NCI-H82 (cell line): ENCODE results near the gene NFU1.
"Not testable (repeated sequence)": the region's sequence is repeated elsewhere in the genome, so short reads cannot be mapped to it uniquely, and the experiment has no call there.

Source experiments
- DNase-seq: peaks from one replicate; lab custom pipeline; 2025; lab: John Stamatoyannopoulos, UW

The NFU1 gene

DNA sequence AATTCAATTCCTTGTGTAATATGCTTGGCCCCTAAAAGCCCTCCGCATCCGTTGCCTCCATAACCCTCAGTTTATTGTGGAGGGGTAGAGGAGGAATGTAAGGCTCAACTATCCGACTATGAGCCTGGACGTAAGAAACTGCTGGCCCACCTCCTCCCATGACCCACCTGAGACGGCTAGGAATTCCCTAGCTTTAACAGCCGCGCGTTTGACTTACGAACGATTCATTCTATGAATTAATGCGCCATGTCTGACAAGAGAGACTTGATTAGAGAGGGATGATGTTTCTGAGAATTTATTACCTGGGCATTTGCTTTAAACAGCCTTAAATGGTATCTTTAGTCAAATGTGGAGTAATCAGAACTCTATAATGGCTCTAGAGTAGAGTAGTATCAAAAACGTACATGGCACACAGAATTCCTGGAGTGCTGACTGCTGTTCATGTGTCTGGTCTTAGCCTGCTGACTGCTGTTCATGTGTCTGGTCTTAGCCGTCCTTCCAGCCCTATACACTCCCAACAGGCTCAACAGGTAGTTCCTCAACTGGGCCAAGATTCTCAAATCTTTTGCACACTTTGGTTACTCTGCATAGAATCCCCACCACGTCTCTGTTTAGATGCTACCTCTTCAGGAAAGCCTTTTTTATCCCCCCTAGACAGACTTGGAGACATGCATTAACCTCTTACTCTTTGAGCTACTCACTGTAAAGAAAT, 49.3 kb downstream of the NFU1 start:
- peak; percentile 42 for DNase-seq

DNA sequence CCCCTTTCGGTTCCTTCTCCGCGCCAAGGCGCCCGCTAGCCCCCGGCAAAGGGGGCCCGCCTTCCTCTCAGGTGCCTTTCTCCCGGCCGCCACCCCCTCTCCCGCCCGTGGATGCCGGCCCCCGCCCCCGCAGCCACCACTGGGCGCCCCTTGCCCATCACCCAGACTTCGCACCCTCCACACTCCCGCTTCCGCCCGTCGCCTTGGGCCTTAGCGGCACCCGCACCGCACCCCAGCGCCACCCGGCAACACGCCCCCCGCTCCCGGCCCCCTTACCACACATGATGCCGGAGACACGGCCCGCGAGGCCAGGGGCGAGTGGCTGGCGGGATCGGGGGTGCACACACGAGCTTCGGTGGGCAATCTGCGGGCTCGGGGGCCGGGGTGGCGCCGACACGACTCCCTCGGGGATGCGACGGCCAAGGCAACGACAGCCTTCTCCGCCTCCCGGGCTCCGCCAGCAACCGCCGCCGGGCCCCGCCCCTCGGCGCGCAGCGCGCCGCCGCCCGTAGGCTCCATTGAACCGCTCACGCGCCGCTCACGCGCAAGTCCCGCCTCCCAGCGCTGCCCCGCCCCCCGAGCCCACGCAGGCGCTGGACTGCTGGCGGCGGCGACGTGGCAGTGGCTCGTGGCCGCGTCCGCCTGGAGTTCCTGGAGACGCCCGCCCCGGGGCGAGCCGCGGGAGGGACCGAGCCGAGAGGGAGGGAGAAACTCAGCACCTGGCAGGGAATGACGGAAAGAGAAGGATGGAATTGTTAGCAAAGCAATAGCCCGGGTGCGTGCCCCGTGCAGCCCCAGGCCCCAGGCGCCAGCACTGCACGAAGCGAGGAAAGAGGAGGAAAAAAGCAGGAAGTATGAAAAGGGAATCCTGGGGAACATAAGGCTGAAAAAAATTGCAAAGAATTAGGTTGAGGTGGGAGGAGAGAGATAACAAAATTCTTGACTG, 50.2 kb downstream of the NFU1 start, which contains the start of gene GFPT1:
Gene GFPT1 (minus strand): TSS at position 439 of the 946 bp plus-strand sequence. CDS start 156 bp downstream, at position 283.
- peak; percentile 93 for DNase-seq

DNA sequence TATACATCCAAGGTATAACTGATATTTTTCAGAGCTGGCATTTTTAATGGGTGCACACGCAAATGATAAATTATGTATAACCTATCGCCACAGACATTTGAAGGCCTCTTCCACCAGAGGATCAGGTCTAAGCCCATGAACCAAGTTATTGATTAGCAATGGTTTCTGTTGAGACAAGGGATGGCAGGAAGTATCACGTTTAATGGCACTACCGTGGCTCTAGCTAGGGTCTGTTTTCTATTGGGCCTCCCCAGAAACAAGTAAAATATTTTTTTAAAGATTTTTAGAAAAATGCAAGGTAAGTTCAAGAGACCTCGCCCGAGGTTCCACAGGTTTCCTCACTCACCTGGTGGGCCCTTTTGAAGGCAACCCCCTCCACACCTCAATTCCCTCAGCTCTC, 50.9 kb downstream of the NFU1 start:
- DNase-seq = peak; percentile 32

DNA sequence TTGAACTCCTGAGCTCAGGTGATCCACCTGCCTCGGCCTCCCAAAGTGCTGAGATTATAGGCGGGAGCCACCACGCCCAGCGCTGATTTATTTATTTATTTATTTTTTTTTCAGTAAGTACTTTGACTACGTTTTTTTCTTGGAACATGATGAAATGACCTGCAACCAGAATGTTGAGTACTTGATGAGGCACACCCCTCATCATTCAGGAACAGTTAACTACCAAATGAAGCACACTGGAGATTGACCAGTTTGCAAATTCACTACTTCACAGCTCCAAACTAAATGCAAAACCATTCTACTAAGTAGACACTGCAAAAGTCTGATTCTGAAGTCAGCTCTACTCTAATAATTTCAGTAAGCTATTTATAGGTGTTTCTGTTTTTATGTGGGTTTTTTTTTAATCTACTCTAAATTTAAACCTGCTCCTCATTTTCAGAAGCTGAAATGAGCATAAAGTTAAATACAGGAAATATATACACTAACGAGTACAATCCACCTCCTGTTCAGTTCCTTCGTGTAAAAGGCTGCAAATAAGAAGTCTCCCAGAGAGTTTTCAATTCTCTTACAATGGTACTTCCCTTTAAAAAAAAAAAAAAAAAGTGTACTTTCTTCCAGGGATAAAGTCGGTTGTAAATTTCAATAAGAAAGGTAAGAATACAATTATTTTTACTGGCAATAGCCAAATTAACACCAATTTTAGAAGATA, 51.6 kb downstream of the NFU1 start:
- no peak for DNase-seq

DNA sequence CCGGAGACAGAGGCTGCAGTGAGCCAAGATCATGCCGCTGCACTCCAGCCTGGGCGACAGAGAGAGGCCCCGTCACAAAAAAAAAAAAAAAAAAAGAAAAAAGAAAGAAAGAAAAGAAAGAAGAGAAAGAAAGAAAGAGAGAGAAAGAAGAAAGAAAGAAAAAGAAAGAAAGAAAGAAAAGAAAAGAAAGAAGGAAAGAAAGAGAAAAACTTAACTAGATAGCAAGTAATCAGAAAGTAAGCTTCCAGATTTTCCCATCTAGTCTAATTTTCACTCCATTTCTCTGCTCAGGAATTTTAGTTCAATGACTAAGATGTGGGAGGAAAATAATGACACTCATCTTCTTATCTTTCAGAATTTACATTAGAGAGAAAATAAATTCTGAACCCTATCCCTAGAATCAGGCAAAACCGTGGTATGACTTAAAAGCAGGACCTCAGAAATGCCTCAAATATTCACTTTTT, 52.6 kb downstream of the NFU1 start:
- no peak for DNase-seq

DNA sequence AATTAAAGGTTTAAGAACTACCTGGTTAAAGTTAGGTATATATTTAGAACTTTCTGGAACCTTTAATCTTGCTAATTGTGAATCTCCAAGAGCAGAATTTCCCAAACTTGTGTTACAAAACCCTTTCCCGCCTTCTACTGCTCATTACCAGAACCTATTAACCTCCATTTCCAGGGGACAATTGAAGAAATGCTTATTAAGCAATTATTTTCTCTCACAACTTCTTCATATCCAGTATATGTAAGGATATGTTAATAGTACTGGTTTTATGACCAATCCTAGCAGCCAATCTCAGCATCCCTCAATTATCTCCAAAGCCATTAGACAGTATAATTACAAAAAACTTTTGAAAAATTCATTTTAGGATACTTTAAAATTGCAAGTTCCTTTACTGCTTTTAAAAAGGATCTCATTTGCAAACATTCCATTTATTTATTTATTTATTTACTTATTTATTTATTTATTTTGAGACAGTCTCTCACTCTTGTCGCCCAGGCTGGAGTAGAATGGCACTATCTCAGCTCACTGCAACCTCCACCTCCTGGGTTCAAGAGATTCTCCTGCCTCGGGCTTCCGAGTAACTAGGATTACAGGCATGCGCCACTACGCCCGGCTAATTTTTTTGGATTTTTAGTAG, 53.9 kb downstream of the NFU1 start:
- DNase-seq = no peak

DNA sequence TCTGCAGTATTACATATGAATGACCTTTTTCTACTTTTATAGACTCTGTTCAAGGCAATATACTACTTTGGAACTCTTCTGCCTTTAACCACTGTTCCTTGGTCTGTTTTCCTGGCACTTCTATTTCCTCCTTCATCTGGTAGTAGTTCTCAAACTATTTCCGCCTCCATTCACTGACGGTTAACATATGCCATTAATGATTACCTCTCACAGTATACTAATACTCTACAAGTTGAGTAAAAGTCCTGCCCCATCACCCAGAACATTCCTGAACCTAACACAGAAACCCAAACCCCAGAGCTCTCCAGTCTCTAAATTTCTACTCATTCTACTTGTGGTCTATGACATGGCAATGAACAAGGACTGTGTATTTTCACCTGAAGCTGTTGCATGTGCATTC, 54.7 kb downstream of the NFU1 start:
- no peak for DNase-seq

DNA sequence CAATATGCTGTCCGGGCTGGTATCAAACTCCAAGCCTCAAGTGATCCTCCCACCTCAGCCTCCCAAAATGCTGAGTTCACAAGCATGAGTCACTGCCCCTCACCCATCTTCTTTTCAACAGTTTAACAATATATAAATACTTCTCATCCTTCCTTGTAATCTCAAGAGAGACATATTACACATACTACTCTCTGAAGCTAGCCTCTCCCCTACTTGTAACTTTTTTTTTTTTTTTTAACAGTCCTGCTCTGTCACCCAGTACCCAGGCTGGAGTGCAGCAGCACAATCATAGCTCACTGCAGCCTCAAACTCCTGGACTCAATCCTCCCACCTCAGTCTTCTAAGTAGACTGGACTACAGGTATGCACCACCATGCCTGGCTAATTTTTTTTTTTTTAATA, 55.9 kb downstream of the NFU1 start:
- DNase-seq = no peak

DNA sequence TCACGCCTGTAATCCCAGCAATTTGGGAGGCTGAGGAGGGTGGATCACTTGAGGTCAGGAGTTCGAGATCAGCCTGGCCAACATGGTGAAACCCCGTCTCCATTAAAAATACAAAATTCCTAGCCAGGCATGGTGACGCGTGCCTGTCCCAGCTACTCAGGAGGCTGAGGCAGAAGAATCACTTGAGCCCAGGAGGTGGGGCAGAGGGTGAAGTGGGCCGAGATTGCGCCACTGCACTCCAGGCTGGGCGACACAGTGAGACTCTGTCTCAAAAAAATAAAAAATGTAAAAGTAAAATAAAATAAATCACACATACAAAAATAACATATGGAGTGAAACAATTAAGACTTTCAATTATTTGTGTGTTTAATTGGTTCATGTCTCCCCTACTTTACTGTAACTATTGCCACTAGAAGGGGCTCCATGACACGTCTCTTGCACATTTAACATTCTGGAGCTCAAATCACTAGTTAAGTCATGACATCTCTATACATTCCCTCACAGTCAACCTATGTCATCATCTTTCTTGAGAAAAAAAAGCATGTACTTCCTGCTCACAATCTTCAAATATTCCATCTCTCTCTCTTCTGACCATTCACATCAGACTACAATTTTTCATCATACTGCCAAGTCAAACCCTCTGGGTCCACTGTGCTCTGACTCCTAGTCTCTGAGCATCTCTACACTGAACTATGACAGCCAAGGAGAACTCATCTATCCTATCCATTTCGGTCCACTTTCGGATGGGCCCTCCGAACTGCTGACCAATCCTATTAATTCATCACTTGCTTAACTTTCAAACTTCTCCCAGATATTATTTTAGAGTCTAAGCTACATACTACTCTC, 56.9 kb downstream of the NFU1 start:
- DNase-seq = no peak

DNA sequence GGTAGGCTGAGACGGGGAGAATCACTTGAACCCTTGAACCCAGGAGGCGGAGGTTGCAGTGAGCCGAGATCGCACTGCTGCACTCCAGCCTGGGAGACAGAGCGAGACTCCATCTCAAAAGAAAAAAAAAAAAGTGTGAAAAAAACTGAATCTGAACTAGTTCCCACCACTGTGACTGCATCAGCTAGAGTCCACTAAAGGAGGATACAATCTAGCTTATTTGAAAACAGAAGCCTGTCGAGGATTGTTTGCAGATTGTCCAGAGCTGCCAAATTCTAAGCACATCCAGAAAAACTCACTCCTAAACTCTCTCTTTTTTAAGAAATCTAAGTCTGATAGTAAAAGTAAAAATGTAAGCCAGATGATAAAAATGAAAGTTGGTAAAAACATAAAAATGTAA, 60.8 kb downstream of the NFU1 start:
- no peak for DNase-seq

DNA sequence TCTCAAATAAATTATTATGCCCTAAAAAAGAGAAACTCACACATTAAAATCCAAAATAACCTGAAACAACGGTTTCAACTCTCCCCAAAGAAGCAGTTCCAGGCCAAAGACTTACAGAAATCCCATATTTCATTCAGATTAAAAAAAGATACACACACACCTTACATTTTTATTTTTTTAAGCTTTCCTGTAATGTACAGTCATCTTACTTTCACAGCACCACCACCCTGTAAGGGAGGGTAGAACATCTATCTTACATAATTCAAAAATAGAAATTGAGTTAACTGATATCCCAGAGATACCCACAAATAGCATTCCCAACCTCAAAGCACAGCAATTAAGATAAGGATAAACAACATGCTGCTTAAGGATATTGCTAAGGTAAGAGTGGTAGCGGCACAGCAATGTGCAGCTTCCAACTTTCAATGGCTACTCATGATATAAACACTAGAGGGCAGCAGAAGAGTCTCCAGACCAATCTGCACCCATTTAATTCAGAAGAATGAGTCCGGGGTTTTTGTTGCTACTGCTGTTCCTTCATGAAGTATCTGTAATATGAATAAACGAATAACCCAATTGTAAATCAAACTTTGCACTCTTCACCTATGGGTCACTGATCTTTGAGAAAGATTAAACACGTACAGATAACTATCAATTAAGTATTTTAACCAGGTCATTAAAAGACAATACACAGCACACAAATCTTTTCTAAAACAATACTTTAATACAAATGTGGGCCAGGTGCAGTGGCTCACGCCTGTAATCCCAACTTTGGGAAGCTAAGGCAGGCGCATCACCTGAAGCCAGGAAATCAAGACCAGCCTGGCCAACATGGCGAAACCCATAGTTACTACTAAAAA, 61.5 kb downstream of the NFU1 start:
- DNase-seq = peak; percentile 79

DNA sequence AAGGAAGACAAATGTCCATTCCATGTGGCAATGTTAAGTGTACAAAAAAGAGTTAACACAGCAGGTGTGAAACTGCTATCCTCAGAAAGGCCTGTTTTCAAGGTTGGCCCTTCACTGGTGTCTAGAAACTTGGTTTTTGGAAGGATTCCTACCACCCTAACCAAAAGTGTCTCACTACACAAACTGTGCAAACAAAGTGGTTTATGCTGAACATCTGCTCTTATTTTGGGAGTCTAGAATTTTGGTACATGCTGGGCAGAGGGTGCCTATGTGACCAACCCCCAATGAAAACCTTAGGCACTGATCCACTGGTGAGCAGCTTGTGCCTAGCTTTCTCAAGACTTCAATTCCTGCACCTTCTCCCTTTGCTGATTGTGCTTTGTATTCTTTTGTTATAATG, 64.5 kb downstream of the NFU1 start:
- no peak for DNase-seq

DNA sequence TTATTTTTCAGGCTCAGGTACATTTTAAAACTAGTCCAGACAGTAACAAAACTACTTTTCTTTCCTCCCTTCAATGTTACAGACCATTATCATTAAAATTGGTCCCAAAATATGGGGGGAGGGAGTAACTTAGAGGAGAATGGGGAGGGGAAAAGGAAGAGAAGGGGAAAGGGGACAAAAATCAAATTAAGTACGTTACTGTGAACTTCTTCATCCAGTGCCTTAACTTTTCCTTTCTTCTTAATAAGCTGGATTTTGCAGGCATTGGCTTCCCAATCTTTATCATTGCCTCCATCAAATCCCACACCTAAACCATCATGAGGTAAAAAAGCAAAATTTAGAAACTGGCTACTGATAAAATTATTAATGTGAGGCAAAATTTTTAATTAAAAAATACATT, 67.4 kb downstream of the NFU1 start:
- no peak for DNase-seq

DNA sequence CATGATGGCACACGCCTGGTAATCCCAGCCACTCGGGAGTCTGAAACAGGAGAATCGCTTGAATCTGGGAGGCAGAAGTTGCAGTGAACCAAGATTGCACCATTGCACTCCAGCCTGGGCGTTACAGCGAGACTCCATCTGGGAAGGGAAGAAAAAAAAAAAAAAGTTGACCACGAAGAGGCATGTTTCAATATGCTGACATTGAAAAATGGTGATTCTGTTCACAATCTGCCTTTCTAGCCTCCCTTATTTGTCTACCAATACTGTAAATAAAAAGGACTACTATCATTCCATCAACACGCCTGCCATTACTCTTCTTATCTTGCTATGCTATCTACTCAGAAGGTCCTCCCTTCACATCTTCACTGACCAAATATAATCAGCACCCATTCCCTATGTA, 68.6 kb downstream of the NFU1 start:
- no peak for DNase-seq

DNA sequence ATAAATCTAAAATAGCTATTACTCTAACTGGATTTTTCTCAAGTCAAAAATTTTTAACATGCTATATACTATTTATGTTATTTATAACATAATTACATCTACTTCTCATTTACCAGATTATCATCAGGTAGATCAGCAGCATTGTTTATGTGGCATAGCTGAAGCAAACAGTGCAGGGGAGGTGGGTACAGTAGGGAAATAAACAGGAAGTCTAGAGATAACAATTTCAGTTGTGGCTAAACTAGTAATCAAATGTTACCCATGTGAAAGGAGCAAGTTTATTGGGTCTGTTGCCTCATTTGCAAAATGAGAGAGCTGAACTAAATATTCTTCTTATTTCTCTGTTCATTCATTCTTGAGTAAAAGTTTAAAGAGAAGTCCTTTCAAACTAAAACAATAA, 77.9 kb downstream of the NFU1 start:
- DNase-seq = no peak

DNA sequence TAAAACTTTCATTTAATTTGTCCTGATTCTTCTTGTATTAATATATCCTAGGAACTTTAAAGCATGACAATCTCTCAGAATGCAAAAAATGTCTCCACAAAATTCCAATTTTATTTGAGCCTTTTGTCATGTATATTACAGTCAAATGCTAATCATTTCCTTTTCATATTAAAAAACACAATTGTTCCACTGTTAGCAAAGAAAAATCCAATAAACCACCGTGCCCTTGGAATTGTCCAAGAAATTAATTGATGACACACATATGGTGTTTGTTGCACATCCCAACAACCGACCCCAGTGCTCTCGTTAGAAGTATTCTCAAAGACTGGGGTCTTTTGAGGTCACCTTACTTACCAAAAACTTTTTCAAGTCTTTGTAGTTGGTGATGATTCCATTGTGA, 78.3 kb downstream of the NFU1 start:
- DNase-seq = no peak

DNA sequence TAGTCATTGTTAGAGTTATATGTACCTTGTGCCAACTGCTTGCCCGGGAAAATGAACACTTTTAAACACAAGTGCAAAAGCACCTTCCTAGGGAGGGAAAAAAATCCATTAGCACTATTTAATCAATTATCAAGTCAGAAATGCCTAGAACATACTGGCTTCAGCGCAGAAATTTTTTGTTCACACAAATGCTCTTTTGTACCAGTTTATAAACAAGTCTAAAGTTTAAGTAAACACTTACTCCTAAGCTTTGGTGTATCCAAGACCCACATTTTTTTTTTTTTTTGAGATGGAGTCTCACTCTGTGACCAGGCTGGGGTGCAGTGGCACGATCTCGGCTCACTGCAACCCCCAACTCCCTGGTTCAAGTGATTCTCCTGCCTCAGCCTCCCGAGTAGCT, 80.8 kb downstream of the NFU1 start:
- no peak for DNase-seq

DNA sequence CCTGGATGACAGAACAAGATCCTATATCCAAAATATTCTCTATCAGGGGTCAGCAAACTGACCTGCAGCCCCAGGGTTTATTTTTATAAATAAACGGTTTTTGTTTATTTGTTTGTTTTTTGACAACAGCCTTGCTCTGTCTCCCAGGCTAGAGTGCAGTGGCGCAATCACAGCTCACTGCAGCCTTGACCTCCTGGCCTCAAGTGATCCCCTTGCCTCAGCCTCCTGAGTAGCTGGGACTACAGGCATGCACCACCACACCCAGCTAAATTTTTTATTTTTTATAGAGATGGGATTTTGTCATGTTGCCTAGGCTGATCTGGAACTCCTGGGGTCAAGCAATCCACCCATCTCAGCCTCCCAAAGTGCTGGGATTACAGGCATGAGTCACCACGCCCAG, 82.3 kb downstream of the NFU1 start:
- not testable (repeated sequence) for DNase-seq

DNA sequence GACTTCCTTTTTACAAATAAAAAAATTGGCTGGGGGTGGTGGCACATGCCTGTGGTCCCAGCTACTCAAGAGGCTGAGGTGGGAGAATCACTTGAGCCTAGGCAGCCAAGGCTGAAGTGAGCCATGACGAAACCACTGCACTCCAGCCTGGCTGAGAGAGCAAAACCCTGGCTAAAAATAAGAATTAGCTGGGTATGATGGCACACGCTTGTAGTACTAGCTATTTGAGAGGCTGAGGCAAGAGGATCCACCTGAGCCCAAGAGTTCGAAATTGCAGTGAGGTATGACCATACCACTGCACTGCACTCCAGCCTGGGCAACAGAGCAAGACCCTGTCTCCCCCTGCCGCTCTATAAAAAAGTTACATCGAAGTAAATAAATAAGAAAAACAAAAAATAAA, 83.9 kb downstream of the NFU1 start:
- no peak for DNase-seq

DNA sequence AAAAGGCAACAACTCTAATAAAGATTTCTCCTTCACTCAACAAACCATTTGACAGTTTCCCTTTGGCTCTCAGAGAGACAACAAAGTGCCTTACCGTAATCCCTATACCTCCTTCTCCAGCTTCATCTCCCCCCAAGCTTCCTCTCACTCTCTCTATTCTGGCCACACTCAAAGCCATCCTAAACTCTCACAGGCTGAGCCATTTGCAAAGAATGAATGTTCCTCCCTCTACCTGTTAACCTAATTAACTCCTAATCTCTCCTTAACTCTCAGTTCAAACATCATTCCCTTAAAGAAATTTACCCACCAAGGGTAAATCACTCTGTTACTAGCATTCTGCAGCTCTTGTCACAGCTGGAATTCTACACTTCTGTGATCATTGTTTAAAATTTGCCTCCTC, 88.5 kb downstream of the NFU1 start:
- DNase-seq = peak; percentile 42
